Endothelial cell (in vitro differentiated cells): ENCODE measurements around the gene SEC22A. TPM values are rescaled to one million over a fixed set of nuclear protein-coding genes. Genes with fewer than 3 reads are reported as not detected.

Source experiments
- DNase-seq: peaks from one replicate; pipeline ENCODE4 v3.0.0; 2021; ENCODE audit warnings: low spot score
- H3K27ac Mint-ChIP-seq: one replicate; pipeline ENCODE4 v1.8.0; 2021; ENCODE audit warnings: mixed read lengths, inconsistent platforms; ENCODE audit not compliant: unreplicated experiment
- H3K27me3 Mint-ChIP-seq: one replicate; pipeline ENCODE4 v1.8.0; 2021; ENCODE audit warnings: mild to moderate bottlenecking, moderate library complexity, mixed read lengths, inconsistent platforms; ENCODE audit not compliant: unreplicated experiment
- H3K36me3 Mint-ChIP-seq: one replicate; pipeline ENCODE4 v1.8.0; 2021; ENCODE audit warnings: mild to moderate bottlenecking, low read depth, mixed read lengths, inconsistent platforms; ENCODE audit not compliant: unreplicated experiment
- H3K4me1 Mint-ChIP-seq: one replicate; pipeline ENCODE4 v1.8.0; 2021; ENCODE audit warnings: mild to moderate bottlenecking, mixed read lengths, inconsistent platforms; ENCODE audit not compliant: unreplicated experiment
- H3K4me3 Mint-ChIP-seq: one replicate; pipeline ENCODE4 v1.8.0; 2021; ENCODE audit warnings: mild to moderate bottlenecking, mixed read lengths, inconsistent platforms; ENCODE audit not compliant: unreplicated experiment
- H3K9me3 Mint-ChIP-seq: one replicate; pipeline ENCODE4 v1.8.0; 2021; ENCODE audit warnings: mixed read lengths, inconsistent platforms; ENCODE audit not compliant: unreplicated experiment
- CTCF ChIP-seq: fragments of 200-600 bp; sonication (generic); IDR thresholded peaks from one replicate; pipeline ENCODE4 v1.5.0; 2021; ENCODE audit warnings: antibody characterized with exemption; ENCODE audit not compliant: unreplicated experiment
- total RNA-seq: library from RNA; stranded (reverse); fragmentation: NEBNext Ultra II Directional; extraction: Animal tissue kit (Norgen Biotek cat#: 25700); gene quantifications from one replicate; pipeline ENCODE4 v1.2.1, GENCODE V29; 2021; ENCODE audit not compliant: unreplicated experiment

Gene SEC22A
- total RNA-seq, 1 donor from 2014 or later, result 14.9 TPM

DNA sequence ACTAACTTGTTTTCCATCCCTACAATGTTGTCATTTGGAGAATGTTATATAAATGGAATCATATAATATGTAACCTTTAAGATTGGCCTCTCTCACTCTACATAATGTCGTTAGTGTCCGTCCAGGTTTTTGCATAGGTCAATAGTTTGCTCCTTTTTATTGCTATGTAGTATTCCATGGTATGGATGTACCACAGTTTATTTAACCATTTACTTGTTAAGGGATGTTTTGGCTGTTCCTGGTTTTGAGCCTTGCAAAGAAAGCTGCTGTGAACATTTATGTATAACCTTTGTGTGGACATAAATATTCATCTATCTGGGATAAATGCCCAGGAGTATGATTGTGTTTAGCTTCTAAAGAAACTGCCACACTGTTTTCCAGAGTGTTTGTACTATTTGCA, 34.1 kb upstream of the SEC22A start:
- Mint-ChIP-seq H3K36me3 (peaks cover 35% of the 10 kb centered on the region), H3K27me3 (no peaks in the 10 kb centered on the region)

GRCh38 chr3:123168122-123168521, 33.6 kb upstream of the SEC22A start:
- Mint-ChIP-seq H3K27ac (no peak overlapping the region), H3K9me3 (no peaks in the 10 kb centered on the region), H3K4me1 (no peaks in the 10 kb centered on the region), H3K36me3 (peaks cover 31% of the 10 kb centered on the region), H3K27me3 (no peaks in the 10 kb centered on the region), H3K4me3 (no peak overlapping the region)
- TF ChIP-seq CTCF, result no peak
- no peak for DNase-seq

More for the DNA sequence above, 34.1 kb upstream of the SEC22A start:
- H3K9me3 Mint-ChIP-seq, result no peaks in the 10 kb centered on the region
- DNase-seq, result no peak
- no peak overlapping the region for H3K4me3 Mint-ChIP-seq
- H3K27ac Mint-ChIP-seq, result no peak overlapping the region
- no peaks in the 10 kb centered on the region for H3K4me1 Mint-ChIP-seq
- TF ChIP-seq CTCF, result no peak

- Mint-ChIP-seq H3K36me3 (peaks cover 27% of the 10 kb centered on the region), H3K4me1 (no peaks in the 10 kb centered on the region), H3K4me3 (no peak overlapping the region), H3K27ac (no peak overlapping the region), H3K27me3 (no peaks in the 10 kb centered on the region), H3K9me3 (no peaks in the 10 kb centered on the region)
- TF ChIP-seq CTCF, result no peak
- DNase-seq, result no peak
Measured at GRCh38 chr3:123168605-123169004, 33.1 kb upstream of the SEC22A start.

DNA sequence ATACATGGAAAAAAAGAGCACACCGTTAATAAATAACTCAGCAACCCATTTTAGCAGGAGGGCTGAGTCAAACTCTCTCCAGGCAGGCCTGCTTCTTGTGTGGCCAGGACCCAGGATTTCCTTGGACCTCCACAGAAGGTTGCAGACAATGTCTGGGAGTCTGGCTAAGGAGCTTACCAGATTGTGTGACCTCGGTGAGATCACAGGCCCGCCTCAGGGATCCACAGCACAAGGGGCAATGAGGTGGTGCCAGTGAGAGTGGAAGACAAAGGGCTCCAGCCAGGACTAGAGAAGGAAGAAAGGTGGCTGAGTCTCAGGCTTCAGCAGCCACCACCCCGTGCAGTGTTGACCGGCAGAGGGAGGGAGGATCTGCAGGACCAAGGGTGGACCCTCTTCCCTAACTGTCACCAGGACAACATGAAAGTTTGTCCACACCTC, 32.2 kb upstream of the SEC22A start:
- DNase-seq, result no peak
- no peaks in the 10 kb centered on the region for H3K27me3 Mint-ChIP-seq
- peaks cover 18% of the 10 kb centered on the region for H3K36me3 Mint-ChIP-seq
- no peaks in the 10 kb centered on the region for H3K4me1 Mint-ChIP-seq
- H3K27ac Mint-ChIP-seq, result no peak overlapping the region
- no peaks in the 10 kb centered on the region for H3K9me3 Mint-ChIP-seq
- no peak for TF ChIP-seq CTCF
- H3K4me3 Mint-ChIP-seq, result no peak overlapping the region

DNA sequence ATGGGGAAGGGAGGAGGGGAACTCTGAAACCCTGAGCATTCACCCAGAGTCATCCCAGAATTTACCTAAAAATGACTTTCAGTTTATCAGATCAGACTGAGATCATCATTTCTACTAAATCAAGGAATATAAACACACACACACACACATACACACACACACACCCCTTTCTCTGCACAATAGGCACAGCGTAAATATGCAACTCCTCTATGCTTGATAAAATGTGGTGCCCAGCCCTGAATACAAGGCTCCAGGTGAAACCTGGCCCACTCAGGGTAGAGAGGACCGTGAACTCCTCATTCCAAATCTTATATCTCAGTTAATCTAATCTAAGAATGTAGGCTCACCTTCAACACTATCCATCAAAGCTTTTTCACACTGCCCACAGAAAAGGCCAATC, 31.8 kb upstream of the SEC22A start:
- no peak overlapping the region for H3K4me3 Mint-ChIP-seq
- no peaks in the 10 kb centered on the region for H3K27me3 Mint-ChIP-seq

More for the DNA sequence above, 31.8 kb upstream of the SEC22A start:
- no peak for TF ChIP-seq CTCF
- DNase-seq, result no peak
- H3K27ac Mint-ChIP-seq, result no peak overlapping the region
- H3K36me3 Mint-ChIP-seq, result peaks cover 14% of the 10 kb centered on the region
- H3K9me3 Mint-ChIP-seq, result no peaks in the 10 kb centered on the region
- no peaks in the 10 kb centered on the region for H3K4me1 Mint-ChIP-seq
